Urothelium cell line (cell line): ENCODE results near the gene MLKL.
"Not testable (repeated sequence)": the region's sequence is repeated elsewhere in the genome, so short reads cannot be mapped to it uniquely, and the experiment has no call there.

Experiments used
- DNase-seq: peaks from one replicate; pipeline ENCODE4 v3.0.0; 2011; ENCODE audit warnings: low spot score, mixed read lengths
- FAIRE-seq: peaks from 2 replicates; lab custom pipeline; 2011; peaks lifted over from hg19 to GRCh38; lab: Jason Lieb, UNC

MLKL gene

DNA sequence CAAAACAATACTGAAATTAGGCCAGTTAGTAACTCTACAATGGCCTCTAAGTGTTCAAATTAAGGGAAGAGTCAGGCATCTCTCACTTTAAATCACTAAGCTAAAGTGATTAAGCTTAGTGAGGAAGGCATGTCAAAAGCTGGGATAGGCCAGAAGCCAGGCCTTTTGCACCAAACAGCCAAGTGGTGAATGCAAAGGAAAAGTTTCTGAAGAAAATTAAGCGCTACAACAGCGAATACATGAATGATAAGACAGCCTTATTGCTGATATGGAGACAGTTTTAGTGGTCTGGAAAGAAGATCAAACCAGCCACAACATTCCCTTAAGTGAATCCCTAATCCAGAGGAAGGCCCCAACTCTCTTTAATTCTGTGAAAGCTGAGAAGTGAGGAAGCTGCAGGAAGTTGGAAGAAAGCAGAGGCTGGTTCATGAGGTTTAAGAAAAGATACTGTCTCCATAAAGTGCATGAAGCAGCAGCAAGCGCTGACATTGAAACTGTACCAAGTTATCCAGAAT, 46.1 kb downstream of the MLKL start:
- FAIRE-seq, result no peak

DNA sequence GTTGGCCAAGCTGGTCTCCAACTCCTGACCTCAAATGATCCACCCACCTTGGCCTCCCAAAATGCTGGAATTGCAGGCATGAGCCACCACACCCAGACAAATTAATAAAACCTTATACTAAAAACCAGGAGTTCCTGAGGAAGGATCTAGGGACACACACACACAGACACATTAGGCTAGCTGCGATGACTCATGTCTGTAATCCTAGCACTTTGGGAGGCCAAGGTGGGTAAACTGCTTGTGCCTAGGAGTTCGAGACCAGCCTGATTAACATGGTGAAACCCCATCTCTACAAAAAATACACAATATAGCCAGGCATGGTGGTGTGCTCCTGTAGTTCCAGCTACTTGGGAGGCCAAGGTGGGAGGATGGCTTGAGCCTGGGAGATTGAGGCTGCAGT, 47.8 kb downstream of the MLKL start:
- not testable (repeated sequence) for DNase-seq, FAIRE-seq

More for the DNA sequence above, 46.1 kb downstream of the MLKL start:
- DNase-seq, result no peak

DNA sequence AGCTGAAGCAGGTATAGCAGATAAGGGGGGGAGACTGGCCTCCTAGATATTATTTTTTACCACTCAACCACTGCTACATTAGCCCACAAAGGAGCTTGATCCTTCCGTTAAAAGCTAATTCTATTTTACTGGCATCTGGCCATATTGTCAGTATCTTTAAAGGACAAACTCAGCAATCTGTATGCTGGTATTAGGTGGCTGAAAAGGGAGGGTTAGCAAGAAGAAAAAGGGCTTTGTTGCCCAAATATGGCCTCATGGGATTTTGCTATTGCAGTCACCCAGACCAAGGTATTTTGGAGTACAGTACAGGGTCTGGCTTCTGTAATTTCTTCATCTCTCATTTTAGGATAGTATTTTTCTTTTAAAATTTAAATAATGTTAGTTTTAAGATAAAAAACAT, 48.4 kb downstream of the MLKL start:
- FAIRE-seq (no peak), DNase-seq (no peak)

DNA sequence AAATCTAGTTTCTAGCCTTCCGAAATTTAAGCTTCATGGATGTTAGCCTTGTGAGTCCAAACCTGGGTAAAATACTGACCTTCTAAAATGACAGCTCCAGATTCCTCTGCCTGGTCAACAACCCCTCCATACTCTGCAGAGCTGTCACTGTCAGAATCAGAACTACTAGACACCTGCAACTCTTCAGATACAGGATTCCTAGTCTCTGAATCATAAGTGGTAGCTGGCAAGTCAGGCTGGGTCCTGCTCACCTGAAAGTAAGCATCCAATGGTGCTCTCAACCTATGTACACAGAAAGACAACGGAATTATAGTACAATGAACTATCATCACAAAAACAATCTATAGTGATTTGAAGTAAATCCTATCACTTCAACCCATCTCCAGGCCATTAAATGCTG, 48.8 kb downstream of the MLKL start:
- no peak for FAIRE-seq
- no peak for DNase-seq

DNA sequence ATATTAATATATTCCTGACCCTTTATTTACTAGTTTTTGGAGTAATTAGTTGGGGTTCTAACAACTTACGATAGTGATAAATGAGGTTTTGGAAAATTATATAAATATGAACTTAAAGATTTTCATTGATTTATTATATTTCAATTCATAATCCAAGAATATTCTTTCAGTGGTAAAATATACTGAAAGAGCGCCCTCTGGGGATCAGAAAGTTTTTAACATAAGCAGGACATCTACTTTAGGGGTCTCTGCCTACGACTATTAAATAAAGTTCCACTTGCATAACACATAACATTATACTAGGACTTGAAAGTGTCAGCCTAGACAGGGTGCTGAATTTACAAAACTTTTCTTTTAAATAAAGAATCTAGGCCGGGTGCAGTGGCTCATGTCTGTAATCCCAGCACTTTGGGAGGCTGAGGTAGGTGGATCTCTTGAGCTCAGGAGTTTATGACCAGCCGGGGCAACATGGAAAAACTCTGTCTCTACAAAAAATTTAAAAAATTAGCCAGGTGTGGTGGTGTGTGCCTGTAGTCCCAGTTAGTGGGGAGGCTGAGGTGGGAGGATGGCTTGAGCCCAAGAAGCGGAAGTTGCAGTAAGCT, 49.6 kb downstream of the MLKL start:
- DNase-seq, result no peak
- no peak for FAIRE-seq

DNA sequence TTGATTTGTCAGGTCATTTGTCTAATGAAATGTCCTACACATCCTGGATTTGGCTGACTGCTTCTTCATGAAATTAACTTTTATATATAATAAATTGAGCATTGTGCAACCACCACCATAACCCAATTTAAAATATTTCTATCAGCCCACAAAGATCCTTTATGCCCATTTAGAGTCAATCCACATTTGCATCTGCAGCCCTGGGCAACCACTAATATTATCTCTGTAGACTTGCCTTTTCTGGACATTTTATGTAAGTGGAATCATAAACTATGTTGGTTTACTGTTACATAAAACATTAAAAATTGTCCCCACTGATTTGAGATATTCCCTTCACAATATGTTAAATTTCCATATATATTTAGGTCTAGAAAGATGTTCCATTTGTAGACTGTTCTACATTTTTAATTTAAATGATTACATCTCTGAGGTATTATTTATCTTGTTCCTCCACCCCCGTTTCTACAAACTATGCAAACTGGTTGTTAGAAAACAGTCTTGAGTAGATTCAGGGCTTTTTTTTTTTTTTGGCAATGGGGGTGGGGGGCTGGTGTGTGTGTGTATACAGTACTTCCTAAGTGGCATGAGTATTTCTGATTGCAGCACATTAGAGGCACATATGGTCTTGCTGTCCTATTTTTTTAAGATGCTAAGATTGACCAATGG, 50.7 kb downstream of the MLKL start:
- no peak for DNase-seq
- no peak for FAIRE-seq

DNA sequence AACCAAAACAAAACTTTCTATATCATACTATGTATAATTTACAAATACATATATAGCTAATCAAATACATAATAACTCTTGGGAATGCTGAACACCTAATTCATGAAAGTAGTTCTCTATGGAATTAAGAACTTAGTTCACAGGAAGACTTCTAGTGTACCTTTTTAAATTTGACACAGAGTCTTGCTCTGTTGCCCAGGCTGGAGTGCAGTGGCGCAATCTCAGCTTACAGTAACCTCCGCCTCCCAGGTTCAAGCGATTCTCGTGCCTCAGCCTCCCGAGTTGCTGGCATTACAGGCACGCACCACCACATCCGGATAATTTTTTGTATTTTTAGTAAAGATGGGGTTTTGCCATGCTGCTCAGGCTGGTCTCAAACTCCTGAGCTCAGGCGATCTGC, 58.7 kb downstream of the MLKL start:
- no peak for FAIRE-seq
- no peak for DNase-seq

DNA sequence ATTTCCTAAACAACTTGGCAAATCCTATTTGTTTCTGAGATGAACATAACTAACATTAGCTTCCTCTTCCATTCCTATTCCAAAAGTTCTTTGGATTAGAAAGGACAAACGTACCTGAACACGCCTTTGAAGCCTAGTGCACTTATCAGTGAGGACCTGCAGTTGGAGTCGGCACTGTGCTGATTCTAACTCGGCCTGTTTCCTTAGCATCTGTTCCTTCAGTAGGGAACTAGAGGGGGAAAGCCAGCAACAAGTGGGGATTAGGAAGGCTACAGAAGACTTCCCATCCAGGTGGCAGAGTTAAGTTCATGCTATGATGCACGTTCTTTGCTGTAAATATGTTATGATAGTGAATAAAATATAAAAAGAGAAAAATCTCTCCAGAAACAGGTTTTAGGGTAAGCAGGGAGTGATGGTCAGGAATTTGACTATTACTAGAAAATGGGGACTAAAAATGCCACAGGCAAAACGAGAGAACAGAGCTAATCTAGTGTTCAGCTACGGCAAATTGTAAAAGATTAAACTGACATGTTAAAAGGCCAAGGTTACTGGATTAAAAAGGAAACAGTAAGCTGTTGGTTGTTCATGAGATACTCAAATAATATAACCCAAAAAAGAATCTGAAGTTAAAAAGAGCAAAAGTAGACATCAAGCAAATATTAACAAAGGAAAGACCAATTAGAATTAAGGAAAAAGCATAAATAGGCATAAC, 62.8 kb downstream of the MLKL start:
- DNase-seq, result no peak
- no peak for FAIRE-seq

DNA sequence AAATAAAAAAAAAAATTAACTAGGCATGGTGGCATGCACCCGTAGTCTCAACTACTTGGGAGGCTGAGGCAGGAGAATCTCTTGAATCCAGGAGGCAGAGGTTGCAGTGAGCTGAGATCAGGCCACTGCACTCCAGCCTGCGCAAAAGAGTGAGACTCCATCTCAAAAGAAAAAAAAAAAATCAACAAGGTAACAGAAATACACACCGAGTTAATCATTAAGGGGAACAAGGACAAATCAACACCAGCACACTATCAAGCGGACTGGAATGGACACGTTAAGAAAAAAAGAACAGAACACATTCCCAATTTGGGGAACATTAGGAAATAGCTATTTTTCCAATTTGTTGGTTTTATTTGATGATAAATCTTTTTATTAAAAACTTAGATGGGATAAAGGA, 65.4 kb downstream of the MLKL start:
- FAIRE-seq, result no peak

DNA sequence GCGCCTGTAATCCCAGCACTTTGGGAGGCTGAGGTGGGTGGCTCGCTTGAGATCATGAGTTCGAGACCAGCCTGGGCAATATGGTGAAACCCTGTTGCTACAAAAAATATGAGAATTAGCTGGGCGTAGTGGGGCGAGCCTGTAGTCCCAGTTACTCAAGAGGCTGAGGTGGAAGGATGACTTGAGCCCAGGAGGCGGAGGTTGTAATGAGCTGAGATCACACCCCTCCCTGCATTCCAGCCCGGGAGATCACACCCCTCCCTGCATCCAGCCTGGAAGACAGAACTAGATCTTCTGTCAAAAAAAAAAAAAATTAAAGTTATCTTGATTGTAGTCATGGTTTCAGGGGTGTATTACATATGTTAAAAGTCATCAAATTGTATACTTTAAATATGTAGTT, 67.0 kb downstream of the MLKL start:
- FAIRE-seq (no peak), DNase-seq (no peak)

More for the DNA sequence above, 65.4 kb downstream of the MLKL start:
- DNase-seq, result no peak

DNA sequence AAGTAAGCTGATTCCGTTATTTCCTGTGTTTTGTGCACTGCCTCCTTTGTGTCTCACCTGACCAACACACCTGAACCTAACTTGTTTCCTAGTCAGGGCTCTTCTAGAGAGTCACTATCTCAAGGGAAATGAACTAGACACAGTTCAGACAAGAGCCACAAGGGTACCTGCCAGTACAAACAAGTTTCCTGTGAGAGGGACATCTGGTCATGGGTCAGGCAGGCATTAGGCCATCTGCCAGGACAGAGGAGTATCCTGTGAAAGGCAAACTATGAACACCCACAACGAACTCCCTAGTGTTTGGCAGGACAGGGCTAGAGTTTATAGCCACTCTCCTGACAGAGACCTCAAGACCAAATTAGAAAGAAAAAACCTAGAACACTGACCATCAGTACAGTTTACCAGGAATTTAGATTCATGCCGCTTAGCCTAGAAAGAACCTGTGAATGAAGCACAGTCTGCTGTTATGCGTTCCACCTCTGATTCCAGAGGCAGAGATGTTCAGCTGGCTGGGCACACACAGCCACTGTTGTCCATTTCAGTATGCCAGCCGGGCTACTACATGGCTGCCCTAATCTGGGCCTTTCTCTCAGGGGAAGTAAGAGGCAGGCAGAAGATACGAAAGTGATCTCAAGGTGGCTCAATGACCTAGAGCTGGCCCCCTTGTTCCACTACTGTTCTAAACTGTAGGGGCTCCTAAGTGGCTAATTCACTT, 73.0 kb downstream of the MLKL start:
- DNase-seq, result no peak
- no peak for FAIRE-seq

DNA sequence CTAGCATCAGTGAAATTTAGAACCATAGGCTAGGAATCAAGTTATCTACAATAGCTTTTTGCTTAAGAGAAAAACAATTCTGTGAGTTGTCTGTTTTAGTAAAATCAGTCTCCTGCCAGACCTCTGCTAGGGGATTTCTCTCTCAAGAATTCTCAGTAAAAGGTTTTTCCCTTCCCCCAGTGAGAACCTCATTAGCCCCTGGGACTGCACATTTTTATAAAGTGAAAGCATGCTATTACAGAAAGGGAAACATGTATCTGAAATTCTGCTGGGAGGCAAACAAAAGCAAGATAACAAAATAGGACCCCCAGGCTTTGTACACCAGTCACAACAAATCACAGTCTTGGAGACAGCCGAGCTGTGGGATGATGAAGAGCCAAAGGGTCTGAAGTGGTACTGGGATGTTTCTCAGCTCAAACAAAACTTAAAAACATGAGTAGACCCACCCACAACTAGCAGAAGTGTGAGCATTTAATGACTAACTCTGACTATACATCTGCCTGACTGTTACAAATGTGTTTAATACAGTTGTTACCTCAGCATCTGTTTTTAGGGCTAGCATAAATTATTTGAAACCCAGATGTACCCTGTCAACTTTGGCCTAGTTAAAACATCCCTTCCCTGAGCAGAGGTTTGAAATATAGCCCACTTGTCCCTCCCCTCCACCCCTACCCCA, 73.8 kb downstream of the MLKL start:
- no peak for FAIRE-seq

DNA sequence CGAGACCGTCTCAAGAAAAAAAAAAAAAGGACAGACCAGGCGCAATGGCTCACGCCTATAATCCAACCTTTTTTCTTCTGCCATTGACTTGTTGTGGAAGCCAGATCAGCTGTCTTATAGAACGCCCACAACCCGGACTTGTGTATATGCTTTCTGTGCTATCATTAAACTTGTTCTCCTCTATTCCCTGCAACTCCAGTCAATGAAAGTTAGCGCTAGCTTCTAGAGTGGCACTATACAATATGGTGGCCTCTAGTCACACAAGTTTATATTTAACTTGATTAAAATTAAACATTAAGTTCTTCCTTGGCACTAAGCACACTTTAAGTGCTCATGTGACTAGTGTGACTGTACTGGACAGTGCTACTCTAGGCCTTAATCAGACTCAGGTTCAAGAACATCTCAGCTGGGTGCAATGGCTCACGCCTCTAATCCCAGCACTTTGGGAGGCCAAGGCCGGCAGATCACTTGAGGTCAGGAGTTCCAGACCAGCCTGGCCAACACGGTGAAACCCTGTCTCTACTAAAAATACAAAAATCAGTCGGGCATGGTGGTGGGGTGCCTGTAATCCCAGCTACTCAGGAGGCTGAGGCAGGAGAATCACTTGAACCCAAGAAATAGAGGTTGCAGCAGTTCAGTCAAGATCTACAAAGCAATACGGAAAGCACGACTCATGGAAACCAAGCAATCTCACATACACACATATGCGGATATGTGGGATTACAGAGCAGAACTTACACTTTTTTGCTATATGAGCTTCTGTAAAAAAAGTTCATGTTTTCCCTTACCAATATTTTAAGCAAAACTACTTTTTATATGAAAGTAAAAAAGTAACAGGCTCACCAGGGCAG, 74.9 kb downstream of the MLKL start:
- DNase-seq, result no peak
- no peak for FAIRE-seq

More for the DNA sequence above, 73.8 kb downstream of the MLKL start:
- no peak for DNase-seq

DNA sequence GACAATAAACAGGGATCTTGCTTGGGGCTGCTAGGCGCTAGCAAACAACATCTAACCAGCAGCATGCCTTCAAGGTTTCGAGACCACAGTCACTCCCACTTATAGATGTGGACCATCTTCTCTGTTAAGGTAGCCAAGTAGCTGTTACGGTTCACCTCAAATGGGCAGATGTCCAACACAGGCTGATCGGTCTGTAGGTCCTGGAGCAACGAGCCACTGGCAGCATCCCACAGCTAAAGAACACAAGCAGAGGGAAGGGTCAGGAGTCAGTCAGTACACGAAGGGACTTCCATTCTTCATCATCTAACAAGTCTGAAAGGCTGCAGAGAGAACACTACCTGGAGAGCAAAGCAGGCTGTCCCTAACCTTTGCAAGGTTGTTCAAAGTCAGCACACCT, 76.8 kb downstream of the MLKL start:
- FAIRE-seq, result no peak
- no peak for DNase-seq

DNA sequence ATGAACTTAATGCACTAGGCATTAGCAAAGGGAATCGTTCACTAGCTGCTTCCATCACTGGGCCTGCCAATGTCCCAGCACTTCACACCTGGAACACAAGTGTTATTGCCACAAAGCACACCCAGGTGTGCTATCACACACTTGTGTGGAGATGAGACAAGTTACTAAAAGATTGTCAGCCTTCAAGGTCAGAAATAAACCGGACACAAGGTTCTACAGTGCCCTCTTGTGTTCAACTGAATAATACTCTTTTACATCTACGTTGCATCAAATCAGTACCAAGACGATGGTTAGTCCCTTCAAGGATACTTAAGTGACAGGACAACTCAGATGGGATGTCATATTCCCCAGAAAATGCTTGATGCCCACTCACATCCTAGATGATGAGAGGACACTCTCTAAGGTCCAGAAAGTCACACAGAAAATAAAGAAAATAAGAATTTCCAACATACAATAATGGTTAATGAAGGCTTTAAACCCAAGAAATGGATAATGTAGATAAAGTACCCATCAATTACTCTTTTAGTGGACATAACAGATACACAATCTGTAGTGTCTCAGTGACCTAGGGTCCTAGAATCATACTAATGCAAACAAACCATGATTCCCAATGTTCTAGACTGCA, 77.3 kb downstream of the MLKL start:
- DNase-seq (peak; percentile 39), FAIRE-seq (no peak)

DNA sequence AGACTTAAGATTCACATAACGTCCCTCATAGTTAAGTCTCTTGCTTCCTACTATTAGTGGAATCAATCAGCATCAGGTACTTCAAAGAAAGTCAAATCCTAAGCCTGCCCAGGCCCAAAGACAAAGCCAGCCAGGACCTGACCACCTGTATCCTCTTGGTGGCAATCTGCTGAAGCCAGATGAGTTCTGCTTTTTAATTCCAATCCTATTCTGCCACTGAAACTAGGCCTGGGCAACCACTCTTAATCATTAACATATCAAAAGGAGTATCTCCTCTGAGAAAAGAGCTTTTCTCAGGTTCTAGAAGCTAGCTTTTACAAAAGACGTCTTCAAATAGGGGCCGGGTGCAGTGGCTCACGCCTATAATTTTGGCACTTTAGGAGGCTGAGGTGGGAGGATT, 78.7 kb downstream of the MLKL start:
- FAIRE-seq (no peak), DNase-seq (no peak)
